Renal cortex interstitium (tissue), 11 donors: ENCODE data around the gene COL4A2. TPM values are rescaled to one million over a fixed set of nuclear protein-coding genes. Genes with fewer than 3 reads are reported as not detected.
"Not testable (repeated sequence)": the region's sequence is repeated elsewhere in the genome, so short reads cannot be mapped to it uniquely, and the experiment has no call there.

Experiments
- DNase-seq, 11 donors: peaks; one replicate each; pipeline ENCODE4 v3.0.0-alpha.2; 2013; ENCODE audit warnings: low read depth in 9 of 11, low spot score in 4 of 11; ENCODE audit errors: extremely low read depth in 1 of 11
- polyA plus RNA-seq, 3 donors: library from polyadenylated mRNA; unstranded; fragments of 120-200 nt; gene quantifications; one replicate each; pipeline ENCODE4 v1.2.1, GENCODE V29; 2013; ENCODE audit not compliant: insufficient read length in 3 of 3

Gene COL4A2
- polyA plus RNA-seq, 3 donors, result 422 to 524 (median 515) TPM

DNA sequence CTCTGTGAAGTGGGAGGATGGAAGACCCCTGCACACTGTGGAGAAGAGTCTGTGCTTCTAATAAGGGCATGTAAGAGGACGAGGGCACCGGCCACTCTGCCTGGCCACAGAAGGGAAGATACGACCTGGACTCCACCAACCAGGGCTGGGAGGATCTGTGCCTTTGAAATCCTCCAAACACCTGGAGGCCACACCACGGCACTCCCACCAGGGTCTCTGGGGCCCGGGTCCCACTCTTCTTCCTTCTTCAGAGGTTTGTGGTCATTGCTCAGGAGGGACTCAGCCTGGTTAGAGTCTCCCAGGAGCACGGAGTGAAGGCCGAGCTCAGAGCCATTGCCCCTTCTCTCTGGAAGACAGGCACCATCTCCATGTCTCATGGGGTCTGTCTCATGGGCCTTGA, 212.4 kb downstream of the COL4A2 start:
- DNase-seq, result no peak

DNA sequence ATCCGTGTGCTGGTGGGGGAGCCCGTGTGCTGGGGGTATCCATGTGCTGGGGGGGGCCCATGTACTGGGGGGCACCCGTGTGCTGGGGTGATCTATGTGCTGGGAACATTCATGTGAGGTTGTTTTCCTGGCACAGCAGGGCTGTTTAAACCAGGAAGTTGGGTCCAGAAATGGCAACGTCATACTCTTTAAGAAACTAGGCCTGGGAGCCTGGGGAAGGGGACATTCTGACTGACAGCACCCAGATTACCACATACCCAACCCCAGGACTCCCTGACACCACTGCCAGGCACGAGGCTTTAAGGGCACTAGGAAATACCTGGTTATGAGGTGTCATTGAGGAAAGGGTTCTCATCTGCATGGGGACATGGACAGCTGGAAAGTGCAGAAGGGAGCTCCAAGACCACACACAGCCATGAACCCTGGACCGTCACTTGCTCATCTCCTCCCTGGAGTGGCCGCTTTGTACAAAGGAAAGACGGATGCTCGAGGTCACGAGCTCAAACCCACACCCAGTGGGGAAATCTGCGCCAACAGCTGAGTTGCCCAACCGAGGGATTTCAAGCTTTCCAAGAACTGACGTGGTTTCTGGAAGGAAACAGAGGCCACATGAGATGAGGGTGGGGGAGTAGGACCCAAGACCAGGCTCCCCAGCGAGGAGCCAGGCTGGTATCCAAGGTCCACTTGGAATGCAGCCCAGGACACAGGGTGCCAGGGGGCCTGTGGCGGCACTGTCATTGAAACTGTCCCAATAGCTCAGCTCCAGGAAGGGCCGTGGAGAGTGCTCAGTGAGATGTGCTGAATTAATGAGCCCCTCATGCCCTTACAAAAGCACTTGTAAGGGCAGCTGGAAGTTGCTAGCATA, 213.6 kb downstream of the COL4A2 start:
- no peak for DNase-seq

DNA sequence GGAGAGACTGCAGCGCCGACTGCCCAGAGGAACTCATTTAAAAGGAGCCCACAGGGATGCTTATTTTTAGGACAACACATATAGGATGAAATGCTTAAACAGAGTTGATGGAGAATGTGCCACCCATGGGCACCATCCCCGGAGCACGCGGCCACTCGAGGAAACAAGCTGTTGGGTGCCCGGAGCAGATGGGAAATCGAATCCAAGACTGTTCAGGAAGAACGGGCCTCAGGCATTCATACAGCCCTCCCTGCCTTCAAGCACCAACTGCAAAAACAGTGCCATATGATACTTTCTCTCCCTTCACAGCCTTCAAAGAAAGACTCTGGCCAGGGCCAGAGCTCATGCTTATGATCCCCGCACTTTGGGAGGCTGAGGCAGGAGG, 214.2 kb downstream of the COL4A2 start:
- no peak for DNase-seq

DNA sequence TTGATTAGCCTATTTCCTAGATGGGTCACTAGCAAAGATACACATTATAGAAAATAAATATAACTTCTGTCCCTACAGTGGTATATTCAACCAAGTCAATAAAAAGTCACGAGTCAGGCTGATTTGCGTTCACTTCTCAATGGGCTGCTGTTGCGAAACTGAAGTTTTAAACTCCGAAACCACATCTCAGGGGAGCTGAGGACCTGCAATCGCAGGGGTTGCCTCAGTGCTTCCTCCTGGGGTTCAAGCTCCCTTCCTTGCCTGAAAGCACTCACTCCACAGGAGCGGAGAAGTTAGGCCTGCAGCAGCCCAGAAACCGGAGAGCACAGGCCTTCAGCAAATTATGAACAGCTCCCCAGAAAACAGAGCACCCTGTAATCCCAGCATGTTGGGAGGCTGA, 214.9 kb downstream of the COL4A2 start:
- DNase-seq, result no peak

DNA sequence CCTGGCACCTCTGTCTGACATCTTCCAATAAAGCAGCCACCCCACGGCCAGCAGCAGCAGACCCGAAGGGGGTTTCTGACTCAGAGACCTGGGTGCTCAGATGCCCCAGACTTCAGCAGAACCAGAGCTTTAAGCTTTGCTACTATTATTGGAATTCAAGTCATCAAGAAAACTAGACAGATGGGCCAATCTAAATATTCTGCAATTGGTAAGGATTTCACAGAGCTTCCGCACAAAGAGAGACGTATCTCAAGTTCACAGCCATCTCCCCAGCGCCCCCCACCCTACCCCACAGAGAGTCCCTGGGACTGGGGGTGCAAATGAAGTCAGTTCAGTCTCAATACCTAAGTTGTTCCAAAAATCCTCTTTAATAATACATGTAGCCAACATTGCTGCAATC, 215.6 kb downstream of the COL4A2 start:
- no peak for DNase-seq

DNA sequence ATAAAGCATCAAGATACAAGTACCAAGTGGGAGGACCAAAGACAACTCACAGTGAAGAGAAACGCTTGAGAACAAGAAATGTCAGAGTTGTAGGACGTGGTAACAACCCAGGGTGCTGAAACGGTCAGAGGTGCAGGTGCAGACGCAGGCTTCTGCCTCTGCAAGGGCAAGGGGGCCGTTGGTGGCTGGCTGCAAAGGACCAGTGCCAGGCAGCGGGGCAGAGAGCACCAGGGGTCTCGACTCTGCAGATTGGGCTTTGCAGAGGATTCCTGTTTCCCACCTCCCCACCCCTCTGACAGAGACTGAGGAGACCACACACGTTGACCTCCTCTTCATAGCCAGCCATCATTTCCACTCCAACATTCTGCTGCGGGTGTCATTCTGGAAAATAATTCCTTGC, 216.1 kb downstream of the COL4A2 start:
- no peak for DNase-seq

DNA sequence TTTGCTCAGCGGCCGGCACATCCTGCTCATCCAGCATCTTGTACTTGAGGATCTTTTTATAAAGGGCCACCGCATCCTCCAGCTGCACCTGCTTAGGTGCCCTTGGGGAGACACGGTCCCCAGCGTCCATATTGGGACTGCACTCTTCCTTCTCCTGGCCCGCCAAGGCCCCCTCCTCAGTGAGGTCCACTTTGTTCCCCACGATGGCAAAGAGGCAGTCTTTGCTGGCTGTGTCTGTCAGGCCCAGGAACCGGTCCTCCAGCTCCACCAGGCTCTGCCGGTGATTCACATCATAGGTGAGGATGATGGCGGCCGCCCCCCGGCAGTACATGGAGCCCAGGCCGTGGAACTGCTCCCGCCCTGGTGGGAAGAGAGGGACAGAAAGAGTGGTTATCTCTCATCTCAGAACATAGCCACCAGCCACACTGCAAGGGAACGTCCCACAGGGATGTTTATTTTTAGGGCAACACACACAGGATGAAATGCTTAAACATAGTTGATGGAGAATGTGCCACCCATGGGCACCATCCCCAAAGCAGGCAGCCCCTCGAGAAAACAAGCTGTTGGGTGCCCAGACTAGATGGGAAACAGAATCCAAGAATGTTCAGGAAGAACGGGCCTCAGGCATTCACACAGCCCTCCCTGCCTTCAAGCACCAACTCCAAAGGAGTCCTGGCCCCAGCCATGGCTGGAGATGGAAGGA, 216.9 kb downstream of the COL4A2 start:
- DNase-seq, result no peak

DNA sequence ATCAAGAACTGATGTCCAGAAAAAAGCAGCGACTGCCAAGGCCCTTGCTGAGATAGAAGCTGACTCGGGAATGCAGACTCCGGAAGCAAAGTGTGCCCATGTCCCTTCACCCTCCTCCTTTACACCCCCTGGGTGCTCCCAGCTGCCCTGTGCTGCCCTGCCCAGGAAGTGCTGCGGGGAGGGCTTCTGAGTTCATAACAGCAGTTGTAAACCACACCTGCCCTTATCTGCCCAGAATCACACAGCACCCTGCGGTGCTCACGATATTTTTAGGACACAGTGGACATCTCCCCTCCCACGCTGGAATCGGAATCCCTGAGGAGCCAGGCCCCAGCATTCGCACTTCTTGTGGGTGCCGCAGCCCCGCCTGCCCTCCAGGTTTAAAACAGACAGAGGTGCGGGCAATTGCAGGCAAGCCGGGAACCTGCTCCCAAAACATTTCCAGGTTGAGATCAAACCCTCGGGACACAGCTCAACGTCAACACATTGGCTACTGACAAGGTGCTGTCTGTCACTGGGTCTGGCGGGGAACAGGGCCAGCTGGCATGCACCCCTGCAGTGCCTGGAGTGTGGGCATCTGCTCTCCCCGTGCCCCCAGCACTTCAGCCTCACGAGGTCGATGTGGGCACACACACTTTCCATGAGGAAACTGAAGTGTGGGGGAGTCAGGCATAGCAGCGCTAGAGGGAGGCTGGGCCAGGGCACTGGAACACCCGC, 217.6 kb downstream of the COL4A2 start:
- DNase-seq, result no peak

DNA sequence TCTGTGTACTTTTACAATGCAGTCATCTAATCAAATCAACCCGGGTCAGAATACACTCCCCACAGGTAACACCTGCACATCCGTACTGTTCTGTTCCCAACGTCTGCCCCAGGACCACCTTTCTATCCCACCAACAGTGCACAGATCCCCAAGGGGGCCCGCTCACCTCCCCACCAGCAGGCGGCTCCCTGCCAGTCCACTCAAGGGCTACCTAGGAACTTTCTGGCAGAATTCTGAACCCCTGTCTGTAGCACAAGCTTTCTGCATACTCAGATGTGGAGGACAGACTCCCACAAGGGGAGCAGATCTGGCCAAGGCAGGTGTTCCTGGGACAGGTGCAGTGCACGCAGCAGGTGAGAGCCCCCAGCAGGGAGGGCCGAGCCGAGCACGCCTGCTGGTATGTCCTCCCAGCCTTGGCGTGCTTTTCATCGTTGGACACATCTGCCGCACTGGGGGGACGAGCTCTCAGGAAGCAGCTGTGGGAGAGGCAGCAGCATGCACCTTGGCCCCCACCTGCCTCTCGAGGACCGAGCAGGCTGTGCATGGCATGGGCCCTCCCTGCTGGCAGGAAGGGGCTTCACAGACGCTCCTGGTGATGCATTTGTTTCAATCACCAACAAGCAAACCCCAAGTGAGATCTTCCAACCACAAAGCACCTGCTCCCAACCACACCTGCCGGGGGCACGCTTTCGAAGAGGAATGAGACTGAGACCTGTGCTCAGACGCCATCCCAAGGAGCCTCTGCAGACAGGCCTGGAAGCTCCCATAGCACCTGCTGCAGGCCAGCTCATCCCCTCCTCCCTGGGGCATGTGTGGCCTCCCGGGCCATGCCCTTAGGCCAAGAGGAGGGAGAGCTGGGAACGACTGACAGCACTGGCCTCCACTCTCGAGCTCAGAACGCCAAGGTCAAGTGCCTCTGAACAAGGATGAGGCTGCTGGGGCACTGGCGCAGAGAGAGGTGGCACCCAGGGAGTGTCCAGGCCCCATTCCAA, 218.5 kb downstream of the COL4A2 start:
- DNase-seq, result no peak

DNA sequence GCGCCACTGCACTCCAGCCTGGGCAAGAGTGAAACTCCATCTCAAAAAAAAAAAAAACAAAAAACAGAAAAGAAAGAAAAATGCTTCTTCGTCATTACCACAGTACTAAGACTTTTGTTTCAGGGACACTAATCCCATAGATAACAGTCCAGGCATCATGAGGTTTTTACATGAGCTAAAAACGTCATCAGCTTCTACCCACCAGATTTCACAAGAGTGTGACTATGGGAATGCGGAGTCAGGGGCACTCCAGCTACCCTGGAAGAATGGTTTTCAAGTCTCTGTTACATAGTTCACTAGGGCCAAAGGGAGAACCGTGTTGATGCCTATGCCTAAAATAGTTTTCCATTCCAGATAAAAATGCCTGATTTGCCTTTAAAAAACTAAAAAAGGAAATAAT, 221.3 kb downstream of the COL4A2 start:
- DNase-seq, result no peak

DNA sequence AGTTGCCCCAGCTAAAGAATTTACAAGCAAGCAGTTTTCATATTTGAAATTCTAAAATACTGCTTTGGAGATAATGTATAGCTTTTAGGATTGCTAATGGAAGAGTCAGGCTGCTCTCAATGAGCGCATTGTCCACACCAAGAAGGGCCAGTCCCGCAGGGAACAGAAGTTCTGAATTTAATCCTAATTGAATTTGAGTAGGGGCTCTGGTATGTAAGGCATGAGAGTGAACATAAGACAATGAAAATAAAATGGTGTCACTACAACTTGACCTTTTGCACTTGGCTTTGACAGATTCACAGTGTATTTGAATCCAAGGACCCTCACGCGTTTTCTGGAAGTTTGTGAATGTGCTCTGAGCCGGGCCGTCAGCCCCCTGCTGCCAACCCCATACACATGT, 221.8 kb downstream of the COL4A2 start:
- DNase-seq, result no peak

DNA sequence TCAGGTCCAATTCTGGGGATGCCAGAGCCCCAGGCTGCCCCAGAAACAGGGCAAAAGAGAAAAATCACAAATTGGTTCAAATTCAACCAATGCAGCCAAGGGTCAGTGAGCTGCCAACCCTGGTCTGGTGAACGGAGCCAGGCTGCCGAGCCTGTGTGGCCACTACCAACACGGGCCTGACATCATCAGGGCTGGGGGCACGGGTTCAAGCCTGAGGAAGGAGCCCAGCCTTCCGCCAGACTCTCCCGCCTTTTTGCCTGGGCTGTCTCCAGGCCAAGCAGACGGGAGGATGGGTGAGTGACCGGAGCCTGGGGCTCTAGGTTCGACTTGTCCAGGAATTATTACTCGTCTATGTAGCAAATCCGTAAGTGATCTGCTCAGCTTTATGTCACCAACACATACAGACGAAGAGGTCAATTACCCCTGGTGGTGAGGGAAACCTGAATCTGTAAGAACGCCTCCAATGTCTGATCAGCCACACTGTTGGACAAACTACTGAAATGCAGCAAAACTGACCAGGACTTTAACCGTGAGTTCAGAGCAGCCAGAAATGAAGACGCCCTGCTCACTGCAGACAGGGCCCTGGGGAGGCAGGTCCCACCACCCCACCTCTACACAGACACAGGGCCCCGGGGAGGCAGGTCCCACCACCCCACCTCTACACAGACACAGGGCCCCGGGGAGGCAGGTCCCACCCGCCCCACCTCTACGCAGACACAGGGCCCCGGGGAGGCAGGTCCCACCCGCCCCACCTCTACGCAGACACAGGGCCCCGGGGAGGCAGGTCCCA, 222.6 kb downstream of the COL4A2 start:
- DNase-seq, result no peak

DNA sequence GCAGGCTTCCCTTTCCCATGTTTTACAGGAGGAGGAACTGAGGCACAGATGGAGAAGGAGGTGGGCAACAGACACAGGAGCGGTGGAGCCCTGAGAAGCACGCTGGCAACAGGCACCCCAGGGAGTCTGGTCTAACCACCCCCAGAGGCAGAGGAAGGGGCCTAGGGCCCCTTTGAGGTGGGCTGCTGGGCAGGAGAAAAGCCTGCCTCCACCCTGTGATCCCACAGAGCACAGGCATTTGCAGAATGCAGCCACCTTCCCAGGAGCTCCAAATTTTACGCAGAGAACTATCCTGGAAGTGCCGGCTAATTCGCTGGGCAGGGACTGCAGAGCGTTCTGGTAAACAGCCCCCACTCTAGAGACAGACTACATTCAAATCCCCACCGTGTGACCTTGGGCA, 224.0 kb downstream of the COL4A2 start:
- no peak for DNase-seq

DNA sequence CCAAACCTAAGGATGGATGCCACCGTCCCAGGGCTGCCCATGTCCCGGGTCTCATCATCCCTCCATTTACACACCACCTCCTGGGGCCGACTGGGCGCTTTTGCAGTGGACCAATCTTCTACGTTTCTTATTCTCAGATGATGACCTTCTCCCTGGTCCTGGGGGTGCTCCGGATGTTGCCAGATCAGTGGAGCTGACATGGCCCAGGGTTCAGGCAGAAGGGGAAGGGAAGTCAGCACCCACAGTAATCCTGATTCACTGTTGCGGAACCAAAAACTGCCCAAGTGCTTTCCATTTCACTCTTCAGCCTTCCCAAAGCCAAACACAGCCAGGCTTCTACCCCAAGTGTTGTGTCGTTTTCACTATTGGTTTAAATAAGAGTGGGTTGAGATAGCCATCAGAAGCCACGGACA, 224.6 kb downstream of the COL4A2 start:
- DNase-seq, result no peak

DNA sequence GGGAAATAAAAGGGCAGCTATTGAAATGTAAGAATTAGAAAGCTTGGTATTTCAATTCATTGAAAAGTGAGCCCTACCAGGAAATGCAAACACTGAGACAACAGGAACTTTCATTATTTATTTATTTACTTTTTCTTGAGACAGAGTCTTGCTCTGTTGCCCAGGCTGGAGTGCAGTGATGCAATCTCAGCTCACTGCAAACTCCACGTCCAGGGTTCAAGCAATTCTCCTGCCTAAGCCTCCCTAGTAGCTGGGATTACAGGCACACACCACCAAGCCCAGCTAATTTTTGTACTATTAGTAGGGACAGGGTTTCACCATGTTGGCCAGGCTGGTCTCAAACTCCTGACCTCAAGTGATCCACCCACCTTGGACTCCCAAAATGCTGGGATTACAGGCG, 225.2 kb downstream of the COL4A2 start:
- not testable (repeated sequence) for DNase-seq

DNA sequence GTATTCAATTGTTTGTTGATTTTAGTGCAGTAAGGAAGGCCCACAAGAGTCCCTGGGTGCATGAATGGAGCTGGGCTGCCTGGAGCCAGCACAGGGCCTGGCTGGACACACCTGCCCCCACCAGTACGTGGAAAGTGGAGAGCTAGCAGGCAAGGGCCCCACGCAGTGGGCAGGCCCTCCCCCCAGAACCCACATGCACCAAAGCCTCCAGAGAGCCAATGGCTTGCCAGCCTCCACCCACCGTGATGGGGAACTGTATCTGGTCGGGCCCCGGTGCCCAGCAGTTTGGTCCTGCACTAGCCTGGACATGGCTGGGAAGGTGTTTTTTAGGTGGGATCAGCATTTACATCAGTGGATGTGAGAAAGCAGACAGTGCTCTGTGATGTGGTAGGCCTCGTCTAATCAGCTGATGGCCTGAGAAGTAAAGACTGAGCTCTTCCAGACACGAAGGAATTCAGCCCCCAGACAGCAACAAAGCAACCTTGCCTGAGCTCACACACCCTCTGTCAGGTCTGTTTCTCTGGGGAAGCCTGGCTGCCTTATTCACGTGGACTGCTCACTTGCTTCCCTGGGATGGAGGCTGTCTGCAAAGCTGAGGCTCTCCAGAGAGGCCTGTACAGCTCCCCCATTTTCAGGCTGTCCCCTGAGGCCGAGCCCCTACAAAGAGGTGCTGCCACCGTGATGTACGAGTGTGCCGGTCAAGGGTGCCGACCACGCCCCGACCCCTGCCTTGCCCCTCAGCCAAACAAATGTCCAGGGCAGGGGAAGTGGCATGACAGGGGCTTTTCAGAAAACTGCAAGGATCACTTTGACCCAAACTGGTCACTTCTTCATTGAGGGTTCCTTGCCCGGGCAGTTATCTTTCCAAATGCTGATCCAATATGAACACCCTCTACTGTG, 226.9 kb downstream of the COL4A2 start:
- DNase-seq, result no peak

DNA sequence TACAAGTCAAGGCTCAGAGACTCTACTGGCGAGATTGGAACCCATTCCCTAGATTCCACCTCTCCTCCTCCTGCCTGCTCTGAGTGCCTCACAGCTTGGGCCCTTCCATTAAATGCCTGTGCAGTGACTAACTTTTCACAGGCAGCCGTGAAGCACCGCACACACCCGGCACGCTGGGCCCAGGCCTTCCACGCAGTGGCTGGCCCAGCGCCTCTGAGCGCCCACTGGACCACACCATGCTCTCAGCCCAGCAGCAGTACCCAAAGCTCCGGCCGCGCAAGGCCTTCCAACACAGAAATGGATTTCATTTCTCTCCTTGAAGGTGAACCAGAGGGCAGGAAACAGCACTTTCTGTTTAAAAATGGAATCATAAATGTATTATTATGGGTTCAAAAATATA, 228.4 kb downstream of the COL4A2 start:
- no peak for DNase-seq
